Panc1 (cell line): Measurements from ENCODE around the gene AGBL4.

Source experiments
- TF ChIP-seq, protein P1 (sequence below): fragments of 450-650 bp; IDR thresholded peaks from 2 replicates; pipeline ENCODE4 v1.5.1; 2017; ENCODE audit warnings: mild to moderate bottlenecking
- TF ChIP-seq, protein P2 (sequence below), 2 experiments: IDR thresholded peaks; 2 replicates each; pipeline ENCODE4 v1.6.1; 2011 to 2012; ENCODE audit warnings: low read depth in 2 of 2, control low read depth in 1 of 2, low read length in 1 of 2, mild to moderate bottlenecking in 1 of 2, moderate library complexity in 1 of 2; ENCODE audit not compliant: insufficient read depth in 1 of 2

DNA sequence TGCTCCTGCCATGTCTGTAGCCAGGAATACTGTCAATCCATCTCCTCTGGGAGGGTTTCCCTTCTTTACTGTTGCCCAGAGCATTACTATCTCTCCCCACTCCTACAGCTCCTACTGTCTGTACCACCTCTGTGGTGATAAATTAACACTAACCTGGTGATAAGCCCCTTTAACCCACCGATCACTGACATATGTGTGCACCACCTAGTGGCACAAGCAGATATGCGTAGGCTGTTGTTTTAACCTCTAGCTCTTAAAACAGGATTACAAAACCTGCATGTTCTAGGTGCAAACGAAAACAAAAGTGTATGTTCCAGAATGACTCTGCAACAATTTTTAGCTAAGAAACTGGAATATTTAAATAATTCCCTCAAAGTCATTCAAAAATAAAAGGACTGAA is 1153.2 kb downstream of the AGBL4 start:
- TF ChIP-seq, protein P1, sequence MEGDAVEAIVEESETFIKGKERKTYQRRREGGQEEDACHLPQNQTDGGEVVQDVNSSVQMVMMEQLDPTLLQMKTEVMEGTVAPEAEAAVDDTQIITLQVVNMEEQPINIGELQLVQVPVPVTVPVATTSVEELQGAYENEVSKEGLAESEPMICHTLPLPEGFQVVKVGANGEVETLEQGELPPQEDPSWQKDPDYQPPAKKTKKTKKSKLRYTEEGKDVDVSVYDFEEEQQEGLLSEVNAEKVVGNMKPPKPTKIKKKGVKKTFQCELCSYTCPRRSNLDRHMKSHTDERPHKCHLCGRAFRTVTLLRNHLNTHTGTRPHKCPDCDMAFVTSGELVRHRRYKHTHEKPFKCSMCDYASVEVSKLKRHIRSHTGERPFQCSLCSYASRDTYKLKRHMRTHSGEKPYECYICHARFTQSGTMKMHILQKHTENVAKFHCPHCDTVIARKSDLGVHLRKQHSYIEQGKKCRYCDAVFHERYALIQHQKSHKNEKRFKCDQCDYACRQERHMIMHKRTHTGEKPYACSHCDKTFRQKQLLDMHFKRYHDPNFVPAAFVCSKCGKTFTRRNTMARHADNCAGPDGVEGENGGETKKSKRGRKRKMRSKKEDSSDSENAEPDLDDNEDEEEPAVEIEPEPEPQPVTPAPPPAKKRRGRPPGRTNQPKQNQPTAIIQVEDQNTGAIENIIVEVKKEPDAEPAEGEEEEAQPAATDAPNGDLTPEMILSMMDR, result peak; percentile 55
- TF ChIP-seq, protein P2, sequence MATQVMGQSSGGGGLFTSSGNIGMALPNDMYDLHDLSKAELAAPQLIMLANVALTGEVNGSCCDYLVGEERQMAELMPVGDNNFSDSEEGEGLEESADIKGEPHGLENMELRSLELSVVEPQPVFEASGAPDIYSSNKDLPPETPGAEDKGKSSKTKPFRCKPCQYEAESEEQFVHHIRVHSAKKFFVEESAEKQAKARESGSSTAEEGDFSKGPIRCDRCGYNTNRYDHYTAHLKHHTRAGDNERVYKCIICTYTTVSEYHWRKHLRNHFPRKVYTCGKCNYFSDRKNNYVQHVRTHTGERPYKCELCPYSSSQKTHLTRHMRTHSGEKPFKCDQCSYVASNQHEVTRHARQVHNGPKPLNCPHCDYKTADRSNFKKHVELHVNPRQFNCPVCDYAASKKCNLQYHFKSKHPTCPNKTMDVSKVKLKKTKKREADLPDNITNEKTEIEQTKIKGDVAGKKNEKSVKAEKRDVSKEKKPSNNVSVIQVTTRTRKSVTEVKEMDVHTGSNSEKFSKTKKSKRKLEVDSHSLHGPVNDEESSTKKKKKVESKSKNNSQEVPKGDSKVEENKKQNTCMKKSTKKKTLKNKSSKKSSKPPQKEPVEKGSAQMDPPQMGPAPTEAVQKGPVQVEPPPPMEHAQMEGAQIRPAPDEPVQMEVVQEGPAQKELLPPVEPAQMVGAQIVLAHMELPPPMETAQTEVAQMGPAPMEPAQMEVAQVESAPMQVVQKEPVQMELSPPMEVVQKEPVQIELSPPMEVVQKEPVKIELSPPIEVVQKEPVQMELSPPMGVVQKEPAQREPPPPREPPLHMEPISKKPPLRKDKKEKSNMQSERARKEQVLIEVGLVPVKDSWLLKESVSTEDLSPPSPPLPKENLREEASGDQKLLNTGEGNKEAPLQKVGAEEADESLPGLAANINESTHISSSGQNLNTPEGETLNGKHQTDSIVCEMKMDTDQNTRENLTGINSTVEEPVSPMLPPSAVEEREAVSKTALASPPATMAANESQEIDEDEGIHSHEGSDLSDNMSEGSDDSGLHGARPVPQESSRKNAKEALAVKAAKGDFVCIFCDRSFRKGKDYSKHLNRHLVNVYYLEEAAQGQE (IDR thresholded peaks at IDR 0.05; ENCODE audit: insufficient read depth in 1 of 2, low read depth in 2 of 2, low read length in 1 of 2), result no peak
